Measurements from ENCODE around the gene APOM. TPM values are rescaled to one million over a fixed set of nuclear protein-coding genes. Genes with fewer than 3 reads are reported as not detected.
A peak's percentile ranks its signal among the peaks of the same experiment; 100 is the strongest.

Gene APOM
- total RNA-seq, 1 experiment from 2014 or later = 5.0 TPM

DNA sequence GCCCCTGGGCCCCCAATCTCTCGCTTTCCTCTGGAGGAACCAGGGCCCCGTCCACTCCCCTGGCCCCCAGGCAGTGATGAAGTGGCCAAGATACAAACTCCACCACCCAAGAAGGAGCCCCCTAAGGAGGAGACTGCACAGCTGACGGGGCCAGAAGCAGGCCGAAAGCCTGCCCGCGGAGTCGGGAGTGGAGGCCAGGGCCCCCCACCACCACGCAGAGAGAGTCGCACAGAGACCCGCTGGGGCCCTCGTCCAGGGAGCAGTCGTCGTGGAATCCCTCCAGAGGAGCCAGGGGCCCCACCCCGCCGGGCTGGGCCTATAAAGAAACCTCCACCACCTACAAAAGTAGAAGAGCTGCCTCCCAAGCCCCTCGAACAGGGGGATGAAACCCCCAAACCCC lies 24.5 kb upstream of the APOM start:
- H3K27ac Mint-ChIP-seq (ENCODE audit: low read depth, unreplicated experiment) = no peak overlapping the region
- no peaks in the 10 kb centered on the region for H3K9me3 Mint-ChIP-seq (ENCODE audit: unreplicated experiment)
- POLR2A ChIA-PET = no interaction called here
- intact Hi-C loops (cut with micrococcal nuclease) = no loop called here
- H3K4me3 Mint-ChIP-seq (ENCODE audit: unreplicated experiment) = no peak overlapping the region
- TSS peak; percentile 19 for BruUV-seq (replicated peaks)
- CTCF ChIA-PET = interaction anchor here (0.8 kb wide), 1 partner anchor 467 kb away, joined by 4 read pairs; no protein-coding TSS in a partner anchor
- H3K36me3 Mint-ChIP-seq (ENCODE audit: insufficient read depth, unreplicated experiment) = peaks cover 100% of the 10 kb centered on the region
- TF ChIP-seq, protein P1, sequence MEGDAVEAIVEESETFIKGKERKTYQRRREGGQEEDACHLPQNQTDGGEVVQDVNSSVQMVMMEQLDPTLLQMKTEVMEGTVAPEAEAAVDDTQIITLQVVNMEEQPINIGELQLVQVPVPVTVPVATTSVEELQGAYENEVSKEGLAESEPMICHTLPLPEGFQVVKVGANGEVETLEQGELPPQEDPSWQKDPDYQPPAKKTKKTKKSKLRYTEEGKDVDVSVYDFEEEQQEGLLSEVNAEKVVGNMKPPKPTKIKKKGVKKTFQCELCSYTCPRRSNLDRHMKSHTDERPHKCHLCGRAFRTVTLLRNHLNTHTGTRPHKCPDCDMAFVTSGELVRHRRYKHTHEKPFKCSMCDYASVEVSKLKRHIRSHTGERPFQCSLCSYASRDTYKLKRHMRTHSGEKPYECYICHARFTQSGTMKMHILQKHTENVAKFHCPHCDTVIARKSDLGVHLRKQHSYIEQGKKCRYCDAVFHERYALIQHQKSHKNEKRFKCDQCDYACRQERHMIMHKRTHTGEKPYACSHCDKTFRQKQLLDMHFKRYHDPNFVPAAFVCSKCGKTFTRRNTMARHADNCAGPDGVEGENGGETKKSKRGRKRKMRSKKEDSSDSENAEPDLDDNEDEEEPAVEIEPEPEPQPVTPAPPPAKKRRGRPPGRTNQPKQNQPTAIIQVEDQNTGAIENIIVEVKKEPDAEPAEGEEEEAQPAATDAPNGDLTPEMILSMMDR (IDR thresholded peaks at IDR 0.05; ENCODE audit: unreplicated experiment) = no peak
- no peak for DNase-seq (ENCODE audit: unreplicated experiment)
- no peaks in the 10 kb centered on the region for H3K27me3 Mint-ChIP-seq (ENCODE audit: insufficient read depth, unreplicated experiment)
- H3K4me1 Mint-ChIP-seq (ENCODE audit: insufficient read depth, unreplicated experiment) = no peaks in the 10 kb centered on the region

DNA sequence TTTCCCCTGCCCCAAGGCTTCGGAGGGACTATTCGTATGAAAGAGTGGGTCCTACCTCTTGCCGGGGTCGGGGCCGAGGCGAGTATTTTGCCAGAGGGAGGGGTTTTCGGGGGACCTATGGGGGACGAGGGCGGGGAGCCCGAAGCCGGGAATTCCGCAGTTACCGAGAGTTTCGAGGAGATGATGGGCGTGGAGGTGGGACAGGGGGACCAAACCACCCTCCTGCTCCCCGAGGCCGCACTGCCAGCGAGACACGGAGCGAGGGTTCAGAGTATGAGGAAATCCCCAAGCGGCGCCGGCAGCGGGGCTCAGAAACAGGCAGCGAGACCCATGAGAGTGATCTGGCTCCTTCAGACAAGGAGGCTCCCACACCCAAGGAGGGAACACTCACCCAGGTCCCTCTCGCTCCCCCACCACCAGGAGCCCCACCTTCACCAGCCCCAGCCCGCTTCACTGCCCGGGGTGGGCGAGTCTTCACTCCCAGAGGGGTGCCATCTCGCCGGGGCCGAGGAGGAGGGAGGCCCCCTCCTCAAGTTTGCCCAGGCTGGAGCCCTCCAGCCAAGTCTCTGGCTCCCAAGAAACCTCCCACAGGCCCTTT lies 23.9 kb upstream of the APOM start:
- POLR2A ChIA-PET = no interaction called here

DNA sequence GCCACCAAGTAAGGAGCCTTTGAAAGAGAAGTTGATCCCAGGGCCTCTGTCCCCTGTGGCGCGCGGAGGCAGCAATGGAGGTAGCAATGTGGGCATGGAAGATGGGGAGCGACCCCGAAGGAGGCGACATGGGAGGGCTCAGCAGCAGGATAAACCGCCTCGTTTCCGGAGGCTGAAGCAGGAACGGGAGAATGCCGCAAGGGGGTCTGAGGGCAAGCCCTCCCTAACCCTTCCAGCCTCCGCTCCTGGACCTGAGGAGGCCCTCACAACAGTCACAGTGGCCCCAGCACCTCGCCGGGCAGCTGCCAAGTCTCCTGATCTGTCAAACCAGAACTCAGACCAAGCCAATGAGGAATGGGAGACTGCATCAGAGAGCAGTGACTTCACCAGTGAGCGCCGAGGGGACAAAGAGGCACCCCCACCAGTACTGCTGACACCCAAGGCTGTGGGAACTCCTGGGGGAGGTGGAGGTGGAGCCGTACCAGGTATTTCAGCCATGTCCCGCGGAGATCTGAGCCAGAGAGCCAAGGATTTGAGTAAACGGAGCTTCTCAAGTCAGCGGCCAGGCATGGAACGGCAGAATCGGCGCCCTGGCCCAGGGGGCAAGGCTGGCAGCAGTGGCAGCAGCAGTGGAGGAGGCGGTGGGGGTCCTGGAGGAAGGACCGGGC lies 23.3 kb upstream of the APOM start:
- BruUV-seq (replicated peaks) = no TSS peak
- H3K9me3 Mint-ChIP-seq (ENCODE audit: unreplicated experiment) = no peaks in the 10 kb centered on the region
- H3K27me3 Mint-ChIP-seq (ENCODE audit: insufficient read depth, unreplicated experiment) = no peaks in the 10 kb centered on the region
- H3K27ac Mint-ChIP-seq (ENCODE audit: low read depth, unreplicated experiment) = no peak overlapping the region
- intact Hi-C loops (cut with micrococcal nuclease) = no loop called here
- no peak overlapping the region for H3K4me3 Mint-ChIP-seq (ENCODE audit: unreplicated experiment)
- H3K36me3 Mint-ChIP-seq (ENCODE audit: insufficient read depth, unreplicated experiment) = peaks cover 99% of the 10 kb centered on the region
- DNase-seq (ENCODE audit: unreplicated experiment) = no peak
- H3K4me1 Mint-ChIP-seq (ENCODE audit: insufficient read depth, unreplicated experiment) = no peaks in the 10 kb centered on the region
- TF ChIP-seq, protein P1 (IDR thresholded peaks at IDR 0.05; ENCODE audit: unreplicated experiment) = no peak
- CTCF ChIA-PET = interaction anchor here (0.6 kb wide), 1 partner anchor 34 kb away, joined by 3 read pairs; no protein-coding TSS in a partner anchor
- POLR2A ChIA-PET = interaction anchor here (1.1 to 3.0 kb wide), 2 partner anchors 10 to 20 kb away, joined by 7 to 10 read pairs; partner anchors contain the start of gene BAG6

More for the DNA sequence above, 23.9 kb upstream of the APOM start:
- DNase-seq (ENCODE audit: unreplicated experiment) = no peak
- no peaks in the 10 kb centered on the region for H3K9me3 Mint-ChIP-seq (ENCODE audit: unreplicated experiment)
- H3K4me3 Mint-ChIP-seq (ENCODE audit: unreplicated experiment) = no peak overlapping the region
- H3K27ac Mint-ChIP-seq (ENCODE audit: low read depth, unreplicated experiment) = peak overlapping the region; percentile 12
- no peaks in the 10 kb centered on the region for H3K27me3 Mint-ChIP-seq (ENCODE audit: insufficient read depth, unreplicated experiment)
- peaks cover 100% of the 10 kb centered on the region for H3K36me3 Mint-ChIP-seq (ENCODE audit: insufficient read depth, unreplicated experiment)
- no TSS peak for BruUV-seq (replicated peaks)
- TF ChIP-seq, protein P1 (IDR thresholded peaks at IDR 0.05; ENCODE audit: unreplicated experiment) = no peak
- CTCF ChIA-PET = interaction anchor here (0.8 kb wide), 1 partner anchor 466 kb away, joined by 4 read pairs; no protein-coding TSS in a partner anchor
- intact Hi-C loops (cut with micrococcal nuclease) = no loop called here
- H3K4me1 Mint-ChIP-seq (ENCODE audit: insufficient read depth, unreplicated experiment) = no peaks in the 10 kb centered on the region

DNA sequence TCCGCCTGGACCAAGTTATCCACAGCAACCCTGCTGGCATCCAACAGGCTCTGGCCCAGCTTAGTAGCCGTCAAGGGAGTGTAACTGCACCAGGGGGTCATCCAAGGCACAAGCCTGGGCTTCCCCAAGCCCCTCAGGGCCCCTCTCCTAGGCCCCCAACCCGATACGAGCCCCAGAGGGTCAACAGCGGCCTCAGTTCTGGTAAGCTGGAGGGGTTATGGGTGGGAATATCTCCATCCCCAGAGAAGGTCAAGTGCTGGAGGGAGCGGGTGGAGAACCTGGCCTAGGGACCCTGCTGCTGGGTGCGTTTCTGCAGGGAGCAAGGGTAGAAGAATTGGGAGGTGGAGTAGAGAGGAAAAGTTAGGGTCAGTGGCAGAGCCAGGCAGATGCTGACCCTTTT lies 22.2 kb upstream of the APOM start:
- Mint-ChIP-seq H3K27ac (ENCODE audit: low read depth, unreplicated experiment) (no peak overlapping the region), H3K4me3 (ENCODE audit: unreplicated experiment) (no peak overlapping the region), H3K9me3 (ENCODE audit: unreplicated experiment) (no peaks in the 10 kb centered on the region), H3K4me1 (ENCODE audit: insufficient read depth, unreplicated experiment) (no peaks in the 10 kb centered on the region), H3K27me3 (ENCODE audit: insufficient read depth, unreplicated experiment) (no peaks in the 10 kb centered on the region), H3K36me3 (ENCODE audit: insufficient read depth, unreplicated experiment) (peaks cover 97% of the 10 kb centered on the region)
- intact Hi-C loops (cut with micrococcal nuclease) = no loop called here
- POLR2A ChIA-PET = interaction anchor here (1.0 to 3.0 kb wide), 3 partner anchors 11 to 20 kb away, joined by 3 to 10 read pairs (median 7); partner anchors contain the start of gene BAG6
- no peak for DNase-seq (ENCODE audit: unreplicated experiment)
- TF ChIP-seq, protein P1 (IDR thresholded peaks at IDR 0.05; ENCODE audit: unreplicated experiment) = no peak
- BruUV-seq (replicated peaks) = no TSS peak
- CTCF ChIA-PET = interaction anchor here (0.6 to 1.0 kb wide), 3 partner anchors 35 to 66 kb away, joined by 3 read pairs; no protein-coding TSS in a partner anchor
